ENCODE results near the gene HLA-DRB5. TPM values are rescaled to one million over a fixed set of nuclear protein-coding genes. Genes with fewer than 3 reads are reported as not detected.

HLA-DRB5 gene
- total RNA-seq, 1 donor from 2014 or later, result not detected

GRCh38 chr6:32492351-32492750 lies 37.7 kb downstream of the HLA-DRB5 start:
- no peak overlapping the region for H3K27ac Mint-ChIP-seq (ENCODE audit: unreplicated experiment)
- peaks cover 3% of the 10 kb centered on the region for H3K9me3 Mint-ChIP-seq
- H3K4me1 Mint-ChIP-seq, result no peaks in the 10 kb centered on the region

GRCh38 chr6:32491700-32492099 lies 38.4 kb downstream of the HLA-DRB5 start:
- H3K4me1 Mint-ChIP-seq, result no peaks in the 10 kb centered on the region
- no peaks in the 10 kb centered on the region for H3K36me3 Mint-ChIP-seq (ENCODE audit: low read depth)
- peaks cover 3% of the 10 kb centered on the region for H3K9me3 Mint-ChIP-seq
- H3K4me3 Mint-ChIP-seq, result no peak overlapping the region
- no peak for TF ChIP-seq CTCF (conservative IDR thresholded peaks at IDR 0.05)
- no peak overlapping the region for H3K27ac Mint-ChIP-seq (ENCODE audit: unreplicated experiment)
- DNase-seq (ENCODE audit: low read depth, low spot score), result no peak
- H3K27me3 Mint-ChIP-seq (ENCODE audit: low read depth), result peaks cover 23% of the 10 kb centered on the region

More at GRCh38 chr6:32492351-32492750, 37.7 kb downstream of the HLA-DRB5 start:
- Mint-ChIP-seq H3K36me3 (ENCODE audit: low read depth) (no peaks in the 10 kb centered on the region), H3K4me3 (no peak overlapping the region), H3K27me3 (ENCODE audit: low read depth) (peaks cover 23% of the 10 kb centered on the region)
- no peak for DNase-seq (ENCODE audit: low read depth, low spot score)
- no peak for TF ChIP-seq CTCF (conservative IDR thresholded peaks at IDR 0.05)

GRCh38 chr6:32488083-32488482 lies 42.0 kb downstream of the HLA-DRB5 start:
- no peak overlapping the region for H3K27ac Mint-ChIP-seq (ENCODE audit: unreplicated experiment)
- no peaks in the 10 kb centered on the region for H3K36me3 Mint-ChIP-seq (ENCODE audit: low read depth)
- H3K4me1 Mint-ChIP-seq, result no peaks in the 10 kb centered on the region
- DNase-seq (ENCODE audit: low read depth, low spot score), result no peak
- no peak for TF ChIP-seq CTCF (conservative IDR thresholded peaks at IDR 0.05)
- H3K4me3 Mint-ChIP-seq, result no peak overlapping the region
- H3K27me3 Mint-ChIP-seq (ENCODE audit: low read depth), result peaks cover 23% of the 10 kb centered on the region
- H3K9me3 Mint-ChIP-seq, result peaks cover 3% of the 10 kb centered on the region

- peaks cover 18% of the 10 kb centered on the region for H3K27me3 Mint-ChIP-seq (ENCODE audit: low read depth)
- TF ChIP-seq CTCF (conservative IDR thresholded peaks at IDR 0.05), result no peak
- H3K27ac Mint-ChIP-seq (ENCODE audit: unreplicated experiment), result no peak overlapping the region
- no peak overlapping the region for H3K4me3 Mint-ChIP-seq
- no peaks in the 10 kb centered on the region for H3K9me3 Mint-ChIP-seq
- no peaks in the 10 kb centered on the region for H3K36me3 Mint-ChIP-seq (ENCODE audit: low read depth)
- no peaks in the 10 kb centered on the region for H3K4me1 Mint-ChIP-seq
- DNase-seq (ENCODE audit: low read depth, low spot score), result no peak
Observed at GRCh38 chr6:32484614-32484998, 45.5 kb downstream of the HLA-DRB5 start.

GRCh38 chr6:32483968-32484613 lies 46.0 kb downstream of the HLA-DRB5 start:
- no peak for DNase-seq (ENCODE audit: low read depth, low spot score)
- H3K4me3 Mint-ChIP-seq, result no peak overlapping the region
- H3K27ac Mint-ChIP-seq (ENCODE audit: unreplicated experiment), result no peak overlapping the region
- no peaks in the 10 kb centered on the region for H3K4me1 Mint-ChIP-seq
- TF ChIP-seq CTCF (conservative IDR thresholded peaks at IDR 0.05), result no peak
- peaks cover 18% of the 10 kb centered on the region for H3K27me3 Mint-ChIP-seq (ENCODE audit: low read depth)
- H3K9me3 Mint-ChIP-seq, result peaks cover under 1% of the 10 kb centered on the region
- no peaks in the 10 kb centered on the region for H3K36me3 Mint-ChIP-seq (ENCODE audit: low read depth)
